ELR (cell line): ENCODE data around the gene MGST1.
"Not testable (repeated sequence)": the region's sequence is repeated elsewhere in the genome, so short reads cannot be mapped to it uniquely, and the experiment has no call there.

ENCODE experiments used
- DNase-seq: peaks from one replicate; pipeline ENCODE4 v3.0.0-alpha.2; 2015; ENCODE audit warnings: low read depth

MGST1 gene

DNA sequence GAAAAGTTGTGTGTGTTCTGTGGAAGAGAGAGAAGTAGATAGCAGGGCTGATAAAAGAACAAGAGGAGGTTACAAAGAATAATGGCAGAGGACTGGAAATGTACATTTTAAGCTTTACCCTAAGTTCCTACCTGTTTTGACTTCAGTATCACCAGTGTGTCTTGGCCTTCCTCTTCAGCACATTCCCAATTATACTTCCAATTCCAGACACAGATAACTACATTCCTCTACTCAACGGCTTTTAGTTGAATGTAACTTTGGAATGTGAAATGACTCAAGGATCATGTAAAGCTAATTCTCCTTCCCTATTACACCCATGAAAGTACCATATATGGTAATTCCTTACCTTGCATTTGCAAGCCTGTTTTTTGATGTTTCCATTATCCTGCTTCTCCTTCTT lies 5.0 kb downstream of the MGST1 start:
- peak; percentile 28 for DNase-seq

GRCh38 chr12:16358878-16359277 lies 11.4 kb downstream of the MGST1 start:
- no peak for DNase-seq

GRCh38 chr12:16359512-16360491 lies 12.4 kb downstream of the MGST1 start:
- peak; percentile 59 for DNase-seq

- no peak for DNase-seq
Observed at GRCh38 chr12:16361142-16361783, 13.8 kb downstream of the MGST1 start.

DNA sequence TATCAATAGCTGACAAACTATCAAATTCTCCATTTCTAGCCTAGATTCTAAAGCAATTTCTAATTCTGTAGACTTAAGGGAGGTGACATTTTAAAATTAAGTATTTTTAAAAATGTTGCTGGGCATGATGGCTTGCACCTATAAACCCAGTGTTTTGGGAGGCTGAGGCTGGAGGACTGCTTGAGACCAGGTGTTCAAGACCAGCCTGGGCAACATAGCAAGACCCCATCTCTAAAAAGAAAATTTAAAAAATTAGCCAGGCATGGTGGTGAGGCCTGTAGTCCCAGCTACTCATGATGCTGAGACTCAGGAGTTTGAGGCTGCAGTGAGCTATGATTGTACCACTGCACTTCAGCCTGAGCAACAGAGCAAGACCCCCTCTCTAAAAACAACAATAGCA lies 15.1 kb downstream of the MGST1 start:
- DNase-seq = no peak

DNA sequence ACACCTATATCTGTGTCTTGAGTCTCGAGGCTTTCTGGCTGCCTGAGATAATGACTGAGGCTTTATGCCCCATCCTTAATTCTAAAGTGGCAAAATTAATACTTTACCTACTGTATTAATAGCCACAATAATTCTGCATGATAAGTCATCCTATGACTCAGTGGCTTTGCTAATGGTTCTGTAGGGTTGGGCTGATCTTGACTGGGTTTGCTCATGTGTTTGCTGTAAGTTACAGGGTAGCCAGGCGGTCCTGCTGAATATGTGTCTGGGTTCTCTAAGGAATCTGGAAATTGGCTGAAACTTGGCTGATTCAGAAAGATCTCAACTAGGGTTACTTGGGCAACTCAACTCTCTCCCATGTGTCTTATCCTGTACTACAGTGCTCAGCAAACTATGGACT lies 21.7 kb downstream of the MGST1 start:
- DNase-seq = no peak

GRCh38 chr12:16370096-16370495 lies 22.7 kb downstream of the MGST1 start:
- DNase-seq = no peak

DNA sequence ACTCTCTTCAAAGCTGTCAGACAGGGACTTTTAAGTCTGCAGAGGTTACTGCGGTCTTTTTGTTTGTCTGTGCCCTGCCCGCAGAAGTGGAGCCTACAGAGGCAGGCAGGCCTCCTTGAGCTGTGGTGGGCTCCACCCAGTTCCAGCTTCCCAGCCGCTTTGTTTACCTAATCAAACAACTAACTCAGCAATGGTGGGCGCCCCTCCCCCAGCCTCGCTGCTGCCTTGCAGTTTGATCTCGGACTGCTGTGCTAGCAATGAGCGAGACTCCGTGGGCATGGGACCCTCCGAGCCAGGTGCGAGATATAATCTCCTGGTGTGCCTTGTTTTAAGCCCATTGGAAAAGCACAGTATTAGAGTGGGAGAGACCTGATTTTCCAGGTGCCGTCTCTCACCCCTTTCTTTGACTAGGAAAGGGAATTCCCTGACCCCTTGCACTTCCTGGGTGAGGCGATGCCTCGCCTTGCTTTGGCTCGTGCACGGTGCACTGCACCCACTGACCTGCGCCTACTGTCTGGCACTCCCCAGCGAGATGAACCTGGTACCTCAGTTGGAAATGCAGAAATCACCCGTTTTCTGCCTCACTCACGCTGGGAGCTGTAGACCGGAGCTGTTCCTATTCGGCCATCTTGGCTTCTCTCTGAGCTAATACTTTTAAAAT lies 35.3 kb downstream of the MGST1 start:
- not testable (repeated sequence) for DNase-seq

GRCh38 chr12:16384732-16385131 lies 37.3 kb downstream of the MGST1 start:
- DNase-seq = no peak

GRCh38 chr12:16385782-16386646 lies 38.6 kb downstream of the MGST1 start:
- DNase-seq = peak; percentile 51

- no peak for DNase-seq
Observed at GRCh38 chr12:16387919-16388318, 40.5 kb downstream of the MGST1 start.

GRCh38 chr12:16389594-16389993 lies 42.1 kb downstream of the MGST1 start:
- peak; percentile 71 for DNase-seq

DNA sequence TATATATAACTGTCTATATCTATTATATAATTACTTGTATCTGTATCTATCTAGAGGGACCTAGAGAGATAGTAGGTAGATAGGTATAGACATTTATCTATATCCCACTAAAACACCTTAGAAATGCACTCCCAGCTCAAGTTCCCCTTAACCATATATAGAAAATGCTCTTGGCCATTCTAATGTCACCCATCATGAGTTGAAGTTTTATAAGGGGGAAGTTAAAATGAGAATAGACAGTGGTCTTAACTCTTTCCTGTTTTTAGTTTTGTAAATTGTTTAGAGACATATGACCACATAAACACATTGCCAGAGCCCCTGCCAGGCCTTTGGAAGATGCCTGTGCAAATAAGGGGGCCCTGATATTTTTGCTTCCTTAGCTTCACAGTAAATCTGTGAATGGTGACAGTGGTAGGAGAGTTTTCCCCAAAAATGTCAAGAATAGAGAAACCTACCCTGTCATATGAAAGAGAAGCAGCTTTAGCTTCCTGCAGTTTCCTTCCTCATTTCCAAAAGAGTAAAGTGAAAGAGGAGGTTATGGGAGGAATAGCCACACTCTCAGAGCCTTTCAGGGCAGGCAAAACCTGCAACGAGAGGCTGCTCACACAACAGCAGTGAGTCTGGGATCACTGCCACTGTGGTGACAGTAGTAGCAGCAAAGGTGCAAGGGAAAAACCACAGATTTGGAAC lies 45.5 kb downstream of the MGST1 start:
- DNase-seq = no peak

GRCh38 chr12:16399101-16399500 lies 51.7 kb downstream of the MGST1 start:
- DNase-seq = no peak

GRCh38 chr12:16401835-16402234 lies 54.4 kb downstream of the MGST1 start:
- DNase-seq = not testable (repeated sequence)

DNA sequence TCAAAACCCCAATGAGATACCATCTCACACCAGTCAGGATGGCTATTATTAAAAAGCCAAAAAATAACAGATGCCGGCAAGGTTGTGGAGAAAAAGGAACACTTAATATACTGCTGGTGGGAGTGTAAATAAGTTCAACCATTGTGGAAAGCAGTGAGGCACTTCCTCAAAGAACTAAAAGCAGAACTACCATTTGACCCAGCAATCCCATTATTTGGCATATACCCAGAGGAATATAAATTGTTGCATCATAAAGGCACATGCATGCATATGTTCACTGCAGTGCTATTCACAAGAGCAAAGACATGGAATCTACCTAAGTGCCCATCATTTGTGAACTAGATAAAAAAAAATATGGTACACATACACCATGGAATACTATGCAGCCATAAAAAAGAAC lies 59.9 kb downstream of the MGST1 start:
- DNase-seq = no peak
